GM20000 (cell line): ENCODE measurements around the gene CD86.

Experiments
- DNase-seq: peaks from one replicate; pipeline ENCODE4 v3.0.0; 2012; ENCODE audit warnings: low spot score
- CTCF ChIP-seq: IDR thresholded peaks from 2 replicates; pipeline ENCODE4 v1.5.1; 2012; ENCODE audit warnings: mild to moderate bottlenecking, control low read depth; ENCODE audit errors: extremely low read depth, missing control alignments

CD86 gene

GRCh38 chr3:122168044-122168443, 112.9 kb downstream of the CD86 start:
- TF ChIP-seq CTCF = no peak
- no peak for DNase-seq

GRCh38 chr3:122169911-122170310, 114.7 kb downstream of the CD86 start:
- TF ChIP-seq CTCF = no peak
- DNase-seq = no peak
